PC-9 (cell line): ENCODE results near the gene SHC1. TPM values are rescaled to one million over a fixed set of nuclear protein-coding genes. Genes with fewer than 3 reads are reported as not detected.

Source experiments
- BruUV-seq: library from RNA; stranded (reverse); fragments of 400-500 nt; replicated peaks from 2 replicates; lab custom pipeline; 2021; lab: Mats Ljungman, UMichigan
- CTCF ChIA-PET: fragments of 300-600 bp; sonication (Branson Sonifier 250); formaldehyde crosslinking; loops from one replicate; lab custom pipeline; 2022; ENCODE audit warnings: antibody characterized with exemption; lab: Charles Lee
- POLR2A ChIA-PET: fragments of 300-600 bp; sonication (Branson Sonifier 250); formaldehyde crosslinking; loops from one replicate; lab custom pipeline; 2022; ENCODE audit warnings: antibody characterized with exemption; ENCODE audit not compliant: unreplicated experiment; lab: Charles Lee
- DNase-seq, 2 experiments: peaks; one replicate each; pipeline versions ENCODE4 v3.0.0 to v3.0.0-alpha.2; 2015 to 2022; ENCODE audit warnings: mixed read lengths in 1 of 2
- H2AFZ ChIP-seq: fragments of 200-600 bp; sonication (generic); 2 replicates; pipeline ENCODE4 v1.8.1; 2017; ENCODE audit warnings: antibody characterized with exemption
- H3F3A ChIP-seq: fragments of 200-600 bp; sonication (generic); 2 replicates; pipeline ENCODE4 v1.8.1; 2017; ENCODE audit warnings: antibody characterized with exemption, mild to moderate bottlenecking, low read depth; ENCODE audit not compliant: insufficient read depth
- H3K27ac ChIP-seq: fragments of 200-600 bp; sonication (generic); 2 replicates; pipeline ENCODE4 v1.6.1; 2016; ENCODE audit warnings: mixed run types
- H3K27me3 ChIP-seq: fragments of 200-600 bp; sonication (generic); 2 replicates; pipeline ENCODE4 v1.6.1; 2016; ENCODE audit warnings: low read depth, mixed run types; ENCODE audit not compliant: insufficient read depth
- H3K36me3 ChIP-seq: fragments of 200-600 bp; sonication (generic); 2 replicates; pipeline ENCODE4 v1.6.1; 2016; ENCODE audit warnings: low read depth, mixed run types
- H3K4me1 ChIP-seq: fragments of 200-600 bp; sonication (generic); replicated peaks from 2 replicates; pipeline ENCODE4 v1.6.1; 2016; ENCODE audit warnings: mixed run types; ENCODE audit not compliant: insufficient read depth
- H3K4me2 ChIP-seq: fragments of 200-600 bp; sonication (generic); 2 replicates; pipeline ENCODE4 v1.6.1; 2017; ENCODE audit warnings: mixed run types
- H3K4me3 ChIP-seq: fragments of 200-600 bp; sonication (generic); 2 replicates; pipeline ENCODE4 v1.6.1; 2016; ENCODE audit warnings: mixed run types
- H3K79me2 ChIP-seq: fragments of 200-600 bp; sonication (generic); 2 replicates; pipeline ENCODE4 v1.6.1; 2017; ENCODE audit warnings: low read depth, mixed run types
- H3K9me2 ChIP-seq: fragments of 200-600 bp; sonication (generic); 2 replicates; pipeline ENCODE4 v1.8.1; 2017; ENCODE audit warnings: mild to moderate bottlenecking; ENCODE audit not compliant: insufficient read depth
- H3K9me3 ChIP-seq: fragments of 200-600 bp; sonication (generic); 2 replicates; pipeline ENCODE4 v1.8.1; 2016; ENCODE audit warnings: low read depth; ENCODE audit not compliant: insufficient read depth
- H4K20me1 ChIP-seq: fragments of 200-600 bp; sonication (generic); 2 replicates; pipeline ENCODE4 v1.8.1; 2017; ENCODE audit not compliant: insufficient read depth
- EZH2 ChIP-seq: fragments of 200-600 bp; sonication (generic); IDR thresholded peaks from 2 replicates; pipeline ENCODE4 v1.8.0; 2017; ENCODE audit warnings: antibody characterized with exemption, low read depth
- intact Hi-C: fragments of 100-400 bp; cut with micrococcal nuclease; formaldehyde crosslinking; loops from one replicate; pipeline ENCODE4 v1.10.0; 2022; ENCODE audit not compliant: unreplicated experiment
- total RNA-seq: library from RNA; stranded (reverse); gene quantifications from 2 replicates; pipeline ENCODE4 v1.2.3, GENCODE V29; 2021
- TF ChIP-seq, protein P1 (sequence below): fragments of 200-600 bp; sonication (generic); conservative IDR thresholded peaks from 2 replicates; pipeline ENCODE4 v1.6.1; 2017; ENCODE audit warnings: mixed run types, antibody characterized with exemption, mild to moderate bottlenecking, moderate library complexity

Gene SHC1
- total RNA-seq, 1 experiment from 2014 or later, result 210 TPM

DNA sequence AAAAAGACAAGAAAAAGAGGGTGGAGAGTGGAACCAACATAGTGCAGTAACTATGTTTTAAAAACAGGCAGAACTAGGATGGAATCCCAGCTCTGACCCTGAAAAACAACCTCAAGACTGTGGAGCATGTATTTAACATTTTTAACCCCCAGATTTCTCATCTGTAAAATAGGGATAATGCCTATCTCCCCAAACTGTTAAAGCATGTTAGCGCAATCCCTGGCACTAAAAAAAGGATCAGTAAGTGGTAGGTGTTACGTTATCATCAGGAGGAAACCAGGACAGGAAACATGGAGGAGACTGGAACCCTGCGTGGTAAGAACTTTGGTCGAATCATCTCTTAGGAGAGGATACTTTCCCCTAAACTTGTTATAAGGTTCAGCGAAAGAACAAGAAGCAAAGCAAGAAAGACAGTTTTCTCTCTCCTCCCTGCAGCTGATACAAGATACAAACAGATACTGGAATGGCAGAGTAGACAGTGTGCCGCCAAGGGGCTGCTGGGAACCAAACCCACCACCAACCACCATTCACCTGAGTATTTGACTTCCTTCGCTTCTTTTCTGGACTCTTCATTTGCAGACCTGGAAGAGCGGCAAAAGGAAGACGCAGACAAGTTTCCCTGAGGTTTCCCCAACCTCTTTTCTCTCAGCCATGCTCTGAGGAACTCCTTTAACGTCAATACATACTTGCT is 10.0 kb downstream of the SHC1 start:
- ChIA-PET POLR2A (interaction anchor here (1.6 kb wide), 1 partner anchor 10 kb away, joined by 18 read pairs; the partner anchor contains the start of gene SHC1), CTCF (interaction anchor here (0.5 to 1.1 kb wide), 3 partner anchors 10 to 216 kb away, joined by 3 to 4 read pairs (median 3); partner anchors contain the start of gene SHC1)
- Histone ChIP-seq H3K4me3 (peak overlapping the region; percentile 78), H3K4me2 (peak overlapping the region; percentile 90), H3K4me1 (peaks cover 24% of the 10 kb centered on the region), H3K36me3 (peaks cover 12% of the 10 kb centered on the region; the same call in 1 of the 2 replicates), H3K27ac (peak overlapping the region; percentile 72; the same call in 1 of the 2 replicates), H3K79me2 (peaks cover 12% of the 10 kb centered on the region), H2AFZ (peak overlapping the region; percentile 72; the same call in 1 of the 2 replicates), H4K20me1 (no peaks in the 10 kb centered on the region), H3K27me3 (no peaks in the 10 kb centered on the region), H3K9me2 (no peaks in the 10 kb centered on the region), H3F3A (peaks cover 45% of the 10 kb centered on the region), H3K9me3 (no peaks in the 10 kb centered on the region)
- intact Hi-C loops, result loop anchor here (2.0 to 5.0 kb wide), 3 partner anchors 42 to 90 kb away; partner anchors contain the start of genes ADAM15 and ZBTB7B
- DNase-seq, result no peak
- TF ChIP-seq, protein P1, sequence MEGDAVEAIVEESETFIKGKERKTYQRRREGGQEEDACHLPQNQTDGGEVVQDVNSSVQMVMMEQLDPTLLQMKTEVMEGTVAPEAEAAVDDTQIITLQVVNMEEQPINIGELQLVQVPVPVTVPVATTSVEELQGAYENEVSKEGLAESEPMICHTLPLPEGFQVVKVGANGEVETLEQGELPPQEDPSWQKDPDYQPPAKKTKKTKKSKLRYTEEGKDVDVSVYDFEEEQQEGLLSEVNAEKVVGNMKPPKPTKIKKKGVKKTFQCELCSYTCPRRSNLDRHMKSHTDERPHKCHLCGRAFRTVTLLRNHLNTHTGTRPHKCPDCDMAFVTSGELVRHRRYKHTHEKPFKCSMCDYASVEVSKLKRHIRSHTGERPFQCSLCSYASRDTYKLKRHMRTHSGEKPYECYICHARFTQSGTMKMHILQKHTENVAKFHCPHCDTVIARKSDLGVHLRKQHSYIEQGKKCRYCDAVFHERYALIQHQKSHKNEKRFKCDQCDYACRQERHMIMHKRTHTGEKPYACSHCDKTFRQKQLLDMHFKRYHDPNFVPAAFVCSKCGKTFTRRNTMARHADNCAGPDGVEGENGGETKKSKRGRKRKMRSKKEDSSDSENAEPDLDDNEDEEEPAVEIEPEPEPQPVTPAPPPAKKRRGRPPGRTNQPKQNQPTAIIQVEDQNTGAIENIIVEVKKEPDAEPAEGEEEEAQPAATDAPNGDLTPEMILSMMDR, result no peak
- no peak for TF ChIP-seq EZH2
- TSS peak; percentile 14 for BruUV-seq

DNA sequence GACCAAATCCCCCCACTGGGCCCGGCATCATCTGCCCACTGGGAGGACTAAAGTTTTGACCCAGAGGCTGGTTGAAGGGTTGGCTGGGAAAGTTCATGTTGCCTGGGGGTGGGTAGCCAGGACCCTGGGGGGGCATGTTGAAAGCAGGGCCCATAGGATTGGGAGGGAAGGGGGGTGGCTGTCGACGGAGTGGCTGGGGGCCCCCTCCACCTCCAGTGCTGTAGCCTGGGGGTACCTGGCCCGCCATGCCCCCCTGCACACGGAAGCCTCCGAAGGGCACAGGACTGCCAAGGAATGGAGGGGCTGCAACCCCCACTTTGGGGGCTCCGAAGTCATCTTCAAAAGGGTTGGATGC is 11.1 kb downstream of the SHC1 start:
- intact Hi-C loops, result no loop called here
- Histone ChIP-seq H3K79me2 (peaks cover 12% of the 10 kb centered on the region), H3K9me2 (no peaks in the 10 kb centered on the region), H3K36me3 (no peaks in the 10 kb centered on the region; the same call in 1 of the 2 replicates), H3K4me3 (no peak overlapping the region), H2AFZ (no peak overlapping the region), H3K27ac (no peak overlapping the region), H3K27me3 (no peaks in the 10 kb centered on the region), H4K20me1 (no peaks in the 10 kb centered on the region), H3K4me1 (peaks cover 24% of the 10 kb centered on the region), H3F3A (peaks cover 37% of the 10 kb centered on the region), H3K4me2 (no peak overlapping the region), H3K9me3 (no peaks in the 10 kb centered on the region)
- TF ChIP-seq EZH2, result no peak
- TF ChIP-seq, protein P1, result no peak
- POLR2A ChIA-PET, result interaction anchor here (0.6 kb wide), 1 partner anchor 45 kb away, joined by 3 read pairs; no protein-coding TSS in a partner anchor
- no peak for DNase-seq
- no TSS peak for BruUV-seq
- CTCF ChIA-PET, result no interaction called here

DNA sequence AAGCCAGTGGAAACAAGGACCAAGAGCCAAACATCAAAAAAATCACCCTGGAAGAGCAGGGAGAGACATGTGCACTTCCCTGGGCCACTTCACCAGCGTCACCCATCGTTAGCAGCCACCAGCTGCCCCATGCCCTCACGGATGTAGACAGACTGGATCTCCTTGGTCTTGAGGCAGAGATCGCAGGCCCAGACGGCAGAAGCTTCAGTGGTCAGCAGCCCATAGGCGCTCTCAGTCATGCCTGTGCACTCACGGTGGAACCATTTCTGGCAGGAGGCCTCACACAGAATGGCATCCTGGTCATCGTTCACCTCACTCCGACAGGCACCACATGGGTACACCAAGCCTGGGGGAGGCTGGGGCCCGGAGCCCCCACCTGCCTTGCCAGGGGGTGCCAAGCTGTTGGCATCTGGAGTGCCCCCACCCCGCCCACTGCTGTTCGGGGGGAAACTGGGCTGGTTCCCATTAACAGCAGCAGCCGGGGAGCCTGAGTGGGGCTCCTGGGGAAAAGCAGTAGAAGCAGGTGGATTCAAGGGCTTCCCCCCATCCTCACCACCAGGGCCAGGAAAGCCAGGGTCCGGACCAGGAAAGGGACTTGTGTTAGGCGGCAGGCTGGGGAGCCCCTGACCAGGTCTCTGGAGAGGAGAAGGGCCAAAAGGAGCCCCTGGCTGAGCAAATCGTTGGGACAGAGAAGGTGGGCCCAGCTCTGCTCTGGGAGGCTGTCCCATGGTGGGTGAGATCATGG is 11.7 kb downstream of the SHC1 start:
- Histone ChIP-seq H3F3A (peaks cover 32% of the 10 kb centered on the region), H2AFZ (no peak overlapping the region), H3K27me3 (no peaks in the 10 kb centered on the region), H3K9me3 (no peaks in the 10 kb centered on the region), H3K79me2 (peaks cover 12% of the 10 kb centered on the region), H3K27ac (no peak overlapping the region), H3K9me2 (no peaks in the 10 kb centered on the region), H3K36me3 (no peaks in the 10 kb centered on the region; the same call in 1 of the 2 replicates), H4K20me1 (no peaks in the 10 kb centered on the region), H3K4me3 (no peak overlapping the region), H3K4me1 (peaks cover 24% of the 10 kb centered on the region), H3K4me2 (no peak overlapping the region)
- TF ChIP-seq, protein P1, result no peak
- TF ChIP-seq EZH2, result no peak
- ChIA-PET POLR2A (interaction anchor here (0.6 kb wide), 1 partner anchor 76 kb away, joined by 3 read pairs; no protein-coding TSS in a partner anchor), CTCF (no interaction called here)
- DNase-seq, result no peak
- BruUV-seq, result no TSS peak
- intact Hi-C loops, result no loop called here
